HG03342 (cell line): ENCODE measurements around the gene C19orf33.
"Not testable (repeated sequence)": the region's sequence is repeated elsewhere in the genome, so short reads cannot be mapped to it uniquely, and the experiment has no call there.

Experiments
- ATAC-seq: cut with Tn5 transposase; IDR thresholded peaks from one replicate; pipeline ENCODE4 v1.9.1; 2021; ENCODE audit warnings: mild to moderate bottlenecking, moderate library complexity; ENCODE audit not compliant: unreplicated experiment

The C19orf33 gene

DNA sequence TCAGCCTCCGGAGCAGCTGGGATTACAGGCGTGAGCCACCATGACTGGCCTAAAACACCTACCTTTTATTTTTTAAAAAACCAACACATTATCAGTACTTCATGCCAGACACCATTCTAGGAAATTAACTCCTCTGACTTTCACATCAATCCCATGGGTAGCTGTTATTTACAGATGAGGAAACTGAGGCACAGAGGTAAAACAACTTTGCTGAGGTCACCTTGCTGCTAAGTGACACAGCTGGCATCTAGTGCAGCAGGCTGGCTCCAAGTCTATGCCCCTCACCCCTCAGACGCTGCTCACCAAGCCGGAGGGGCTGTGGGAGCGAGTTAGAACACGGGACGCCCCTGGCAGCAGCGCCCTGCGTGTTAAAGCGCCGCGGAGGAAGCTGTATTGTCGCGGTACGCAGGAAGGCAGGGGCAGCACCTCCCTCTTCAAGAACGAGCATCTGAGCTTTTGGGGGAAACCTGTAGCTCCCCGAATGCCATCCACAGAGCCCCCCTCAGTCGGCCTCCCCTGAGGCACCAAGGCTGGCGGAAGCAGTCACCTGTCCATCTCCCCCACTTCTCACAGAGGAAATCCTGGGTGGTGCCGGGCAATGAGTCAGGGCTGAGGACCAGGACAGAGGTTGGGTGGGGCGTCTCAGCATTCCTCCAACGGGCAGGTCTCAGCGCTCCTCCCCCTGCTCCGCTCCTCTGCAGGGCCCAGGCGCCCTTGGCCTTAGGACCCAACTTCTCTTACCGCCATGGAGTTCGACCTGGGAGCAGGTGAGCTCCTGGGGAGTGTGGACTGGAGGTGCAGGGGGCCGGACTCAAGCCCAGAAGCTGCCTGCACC is at the start of gene C19orf33:
Gene C19orf33, plus strand, starts transcription at position 735 of the 835 bp plus-strand sequence. Its CDS starts 11 bp downstream, at position 746.
- no peak for ATAC-seq

DNA sequence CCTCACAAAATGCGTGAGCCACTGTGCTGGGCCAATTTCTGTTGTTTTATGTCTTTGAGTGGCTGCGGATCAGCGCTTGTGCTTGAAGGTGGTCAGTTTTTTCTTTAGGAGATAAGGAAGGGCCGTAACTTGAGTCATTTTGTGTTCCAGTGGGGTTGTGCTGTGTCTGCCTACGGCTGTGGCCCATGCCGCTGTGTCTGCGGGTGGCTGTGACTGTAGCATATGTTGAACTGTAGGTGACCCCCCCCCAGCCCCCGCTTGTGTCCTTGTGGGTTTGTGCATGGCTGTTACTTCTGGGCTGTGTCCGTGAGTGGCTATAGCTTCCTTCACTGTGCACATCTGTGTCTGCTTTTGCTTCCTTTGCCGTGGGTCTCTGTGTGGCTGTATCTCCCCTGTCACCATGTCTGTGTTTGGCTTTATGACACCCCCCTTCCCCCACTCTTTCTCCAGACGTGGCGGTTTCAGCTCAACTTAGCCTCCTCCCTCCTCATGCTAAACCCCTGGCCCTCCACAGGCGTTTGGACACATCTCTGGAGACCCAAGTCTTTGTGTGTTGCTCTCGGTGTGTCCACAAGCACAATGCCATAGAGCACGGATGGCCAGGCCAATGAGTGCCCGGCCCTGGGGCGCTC is 48.6 kb upstream of the C19orf33 start:
- ATAC-seq = no peak

DNA sequence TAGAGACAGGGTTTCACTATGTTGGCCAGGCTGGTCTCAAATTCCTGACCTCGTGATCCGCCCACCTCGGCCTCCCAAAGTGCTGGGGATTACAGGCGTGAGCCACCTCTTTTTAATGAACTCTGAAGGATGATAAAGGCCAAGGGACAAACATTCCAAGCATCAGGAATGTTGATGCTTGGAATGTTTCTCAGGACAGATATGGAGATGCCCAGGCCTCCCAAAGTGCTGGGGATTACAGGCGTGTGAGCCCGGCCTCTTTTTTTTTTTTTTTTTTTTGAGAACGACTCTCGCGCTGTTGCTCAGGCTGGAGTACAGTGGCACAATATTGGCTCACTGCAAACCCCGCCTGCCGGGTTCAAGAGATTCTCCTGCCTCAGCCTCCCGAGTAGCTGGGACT is 42.1 kb upstream of the C19orf33 start:
- ATAC-seq = not testable (repeated sequence)

DNA sequence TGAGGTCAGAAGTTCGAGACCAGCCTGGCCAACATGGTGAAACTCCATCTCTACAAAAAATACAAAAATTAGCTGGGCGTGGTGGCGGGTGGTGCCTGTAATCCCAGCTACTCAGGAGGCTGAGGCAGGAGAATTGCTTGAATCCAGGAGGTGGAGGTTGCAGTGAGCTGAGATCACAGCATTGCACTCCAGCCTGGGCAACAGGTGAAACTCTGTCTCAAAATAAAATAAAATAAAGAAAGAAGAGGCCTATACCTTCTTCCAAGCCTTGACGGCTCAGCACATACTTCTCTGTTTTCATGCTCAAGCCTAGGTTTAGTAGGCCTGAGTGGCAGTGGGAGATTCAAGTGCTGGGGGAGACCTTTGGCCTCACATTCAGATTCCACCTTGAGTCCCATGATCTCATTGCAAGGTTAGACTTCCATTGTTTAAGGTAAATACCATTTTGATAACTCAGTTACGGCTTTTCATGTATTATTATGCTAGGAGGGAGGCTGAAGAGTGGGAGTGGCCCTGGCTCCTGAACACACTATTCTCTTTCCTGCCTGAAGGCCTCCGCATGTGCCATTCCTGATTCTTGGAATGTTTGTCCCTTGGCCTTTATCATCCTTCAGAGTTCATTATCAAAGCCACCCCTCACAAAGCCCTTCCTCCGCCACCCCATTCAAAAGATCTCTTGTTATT is 41.3 kb upstream of the C19orf33 start:
- no peak for ATAC-seq

DNA sequence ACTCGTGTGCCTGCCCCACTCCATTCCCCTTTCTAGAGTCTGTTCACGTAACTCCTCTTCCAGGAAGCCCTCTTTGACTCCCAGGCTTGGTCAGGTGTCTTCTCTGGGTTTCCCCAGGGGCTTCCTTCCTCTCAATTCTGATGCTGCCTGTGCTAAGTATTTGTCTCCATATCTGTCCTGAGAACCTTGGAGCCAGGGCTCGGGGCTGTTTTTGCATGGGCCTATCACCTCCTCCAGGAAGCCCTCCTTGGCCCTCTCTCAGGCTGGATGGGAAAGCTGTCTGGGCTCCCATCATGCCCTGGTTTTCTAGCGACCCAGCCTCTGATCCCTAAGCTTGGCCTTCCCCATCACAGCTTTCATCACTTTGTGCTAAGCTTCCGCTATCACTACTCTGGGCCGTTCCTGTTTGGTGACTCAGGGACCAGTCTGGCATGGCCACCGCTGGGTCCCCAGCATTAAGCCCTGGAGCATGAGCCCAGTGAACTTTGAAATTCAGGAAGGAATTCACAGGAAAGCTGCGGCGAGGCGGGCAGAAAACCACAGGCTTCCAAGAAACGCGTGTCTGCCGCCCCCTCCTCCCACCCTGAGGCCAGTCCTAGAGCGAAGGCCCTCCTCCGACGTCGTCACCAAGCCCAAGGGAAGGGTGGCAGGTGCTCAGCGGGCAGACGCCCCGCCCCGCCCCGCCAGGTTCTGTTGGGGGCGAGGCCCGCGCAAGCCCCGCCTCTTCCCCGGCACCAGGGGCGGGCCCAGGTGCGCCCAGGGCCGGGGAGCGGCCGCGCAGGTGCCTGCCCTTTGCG is 40.2 kb upstream of the C19orf33 start:
- ATAC-seq = no peak

DNA sequence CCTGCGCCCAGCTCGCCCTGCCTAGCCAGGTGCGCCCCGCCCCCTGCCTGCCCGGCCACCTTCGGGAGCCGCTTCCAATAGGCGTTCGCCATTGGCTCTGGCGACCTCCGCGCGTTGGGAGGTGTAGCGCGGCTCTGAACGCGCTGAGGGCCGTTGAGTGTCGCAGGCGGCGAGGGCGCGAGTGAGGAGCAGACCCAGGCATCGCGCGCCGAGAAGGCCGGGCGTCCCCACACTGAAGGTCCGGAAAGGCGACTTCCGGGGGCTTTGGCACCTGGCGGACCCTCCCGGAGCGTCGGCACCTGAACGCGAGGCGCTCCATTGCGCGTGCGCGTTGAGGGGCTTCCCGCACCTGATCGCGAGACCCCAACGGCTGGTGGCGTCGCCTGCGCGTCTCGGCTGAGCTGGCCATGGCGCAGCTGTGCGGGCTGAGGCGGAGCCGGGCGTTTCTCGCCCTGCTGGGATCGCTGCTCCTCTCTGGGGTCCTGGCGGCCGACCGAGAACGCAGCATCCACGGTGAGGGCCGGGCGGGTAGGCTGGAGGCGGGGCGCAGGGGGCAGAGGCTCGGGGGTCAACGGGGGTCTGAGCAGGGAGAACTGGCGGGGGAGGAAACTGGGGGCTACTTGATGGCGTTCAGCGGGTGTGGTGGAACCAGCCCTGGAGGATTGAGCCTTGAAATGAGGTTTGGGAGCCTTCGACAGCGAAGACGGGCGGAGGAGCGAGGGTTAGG is 39.4 kb upstream of the C19orf33 start, which contains the start of gene SPINT2:
Gene SPINT2, plus strand, starts transcription at position 88 of the 727 bp plus-strand sequence. Its CDS starts 320 bp downstream, at position 408.
- ATAC-seq = no peak

DNA sequence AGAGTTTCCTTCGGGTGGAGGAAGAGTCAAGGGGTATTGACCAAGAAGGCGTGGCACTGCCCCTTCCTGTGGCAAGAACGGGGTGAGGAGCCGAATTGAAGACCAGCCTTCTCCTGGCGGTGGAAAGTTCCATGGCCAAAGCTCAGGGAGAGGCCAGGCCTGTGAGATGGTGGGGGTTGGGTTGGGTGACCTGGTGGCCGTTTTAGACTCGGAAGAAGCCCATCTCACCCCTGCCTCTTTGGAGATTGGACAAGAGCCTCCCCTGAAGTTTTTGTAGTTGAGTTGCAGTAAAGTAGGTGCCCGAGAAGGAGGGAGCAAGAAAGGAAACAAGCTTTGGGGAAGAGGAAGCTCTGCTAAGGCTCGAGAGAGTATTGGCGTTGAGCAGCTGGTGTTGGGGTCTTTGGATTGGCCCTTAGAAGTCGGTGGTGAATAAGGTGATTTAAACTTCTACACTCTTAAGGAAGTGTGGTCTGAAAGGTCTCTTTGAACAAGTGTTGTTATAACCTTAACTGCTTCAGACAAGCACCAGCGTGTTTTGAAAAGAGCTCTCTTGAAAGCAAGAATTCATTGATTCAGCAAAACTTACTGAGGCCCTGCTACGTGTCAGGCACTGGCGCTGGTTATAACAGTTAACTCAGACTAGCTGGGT is 38.7 kb upstream of the C19orf33 start:
- ATAC-seq = no peak

DNA sequence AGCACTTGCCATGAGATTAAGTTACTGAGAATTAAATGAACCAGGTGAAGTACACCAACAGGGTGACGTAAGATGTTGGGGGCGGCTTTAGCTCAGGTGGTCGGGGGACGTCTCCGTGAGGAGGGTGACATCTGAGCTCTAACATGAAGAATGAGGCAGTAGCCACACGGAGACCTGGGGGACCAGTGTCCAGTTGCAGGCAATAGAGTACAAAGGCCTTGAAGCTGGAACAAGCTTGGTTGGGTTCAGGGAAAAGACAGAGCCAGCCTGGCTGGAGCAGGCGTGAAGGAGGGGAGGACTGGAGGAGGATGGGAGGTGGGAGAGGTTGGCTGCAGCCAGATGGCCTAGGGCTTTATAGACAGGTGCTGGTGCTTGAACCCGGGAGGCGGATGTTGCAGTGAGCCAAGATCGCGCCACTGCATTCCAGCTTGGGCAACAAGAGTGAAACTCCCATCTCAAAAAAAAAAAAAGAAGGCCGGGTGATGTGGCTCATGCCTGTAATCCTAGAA is 38.1 kb upstream of the C19orf33 start:
- ATAC-seq = no peak

DNA sequence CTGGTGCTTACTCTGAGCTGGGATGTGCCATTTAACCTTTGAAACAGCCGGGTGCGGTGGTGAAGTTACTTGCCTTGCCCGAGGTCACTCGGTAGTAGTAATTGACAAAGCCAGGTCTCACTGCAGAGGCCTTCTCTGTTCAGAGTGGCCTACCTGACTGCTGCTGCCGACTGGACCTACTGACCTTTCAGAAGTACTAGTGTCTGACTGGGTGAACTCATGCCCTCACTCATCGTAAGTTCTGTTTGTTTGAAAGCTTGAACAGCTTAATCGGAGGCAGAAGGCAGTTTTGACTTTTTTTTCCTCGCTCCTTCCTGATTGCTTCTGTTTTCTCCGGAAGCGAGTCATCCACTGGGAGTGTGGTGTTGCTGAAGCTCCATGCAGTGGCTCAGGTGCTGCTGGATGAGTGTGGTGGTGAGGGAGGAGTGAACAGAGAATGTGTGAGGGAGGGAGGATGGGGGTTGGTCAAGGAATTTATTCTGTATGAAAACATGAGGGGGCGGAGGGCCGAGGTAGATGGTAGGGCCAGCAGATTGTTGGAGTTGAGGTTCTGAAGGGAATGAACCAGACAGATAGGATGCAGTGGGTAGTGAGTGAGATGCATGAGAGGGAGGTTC is 37.0 kb upstream of the C19orf33 start:
- no peak for ATAC-seq

DNA sequence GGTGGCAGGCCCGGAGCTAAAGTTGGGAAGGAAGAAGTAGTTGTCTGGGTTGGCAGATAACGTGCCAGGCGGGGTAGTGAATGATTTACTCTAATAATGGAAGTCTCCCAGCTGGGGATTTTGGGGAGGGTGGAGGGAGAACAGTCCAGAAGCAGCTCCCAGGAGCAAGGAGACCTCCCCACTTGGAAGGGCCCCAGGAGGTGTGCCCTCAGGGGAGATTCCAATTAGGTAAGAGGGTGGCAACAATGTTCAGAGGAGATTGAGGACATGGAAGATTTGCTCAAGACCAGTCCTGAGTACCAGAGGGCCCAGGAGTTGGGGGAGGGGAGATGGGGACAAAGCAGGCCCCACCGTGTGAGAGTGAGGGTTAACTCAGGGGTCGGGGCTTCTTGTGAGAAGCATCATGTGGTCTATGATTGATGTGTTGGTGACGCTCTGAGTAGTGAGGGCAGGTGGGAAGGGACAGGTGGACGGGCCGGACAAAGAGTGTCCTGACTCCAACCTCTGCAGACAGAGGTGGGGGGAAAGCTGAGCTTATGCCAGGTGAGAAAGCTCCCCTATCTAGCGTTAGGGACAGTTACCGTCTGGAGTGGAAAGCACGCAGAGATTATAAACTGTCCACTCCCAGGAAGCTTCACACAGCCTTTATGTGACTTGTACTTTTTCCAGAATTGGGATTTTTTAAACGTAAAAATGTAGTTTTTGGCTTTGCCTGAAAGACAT is 36.1 kb upstream of the C19orf33 start:
- ATAC-seq = no peak

DNA sequence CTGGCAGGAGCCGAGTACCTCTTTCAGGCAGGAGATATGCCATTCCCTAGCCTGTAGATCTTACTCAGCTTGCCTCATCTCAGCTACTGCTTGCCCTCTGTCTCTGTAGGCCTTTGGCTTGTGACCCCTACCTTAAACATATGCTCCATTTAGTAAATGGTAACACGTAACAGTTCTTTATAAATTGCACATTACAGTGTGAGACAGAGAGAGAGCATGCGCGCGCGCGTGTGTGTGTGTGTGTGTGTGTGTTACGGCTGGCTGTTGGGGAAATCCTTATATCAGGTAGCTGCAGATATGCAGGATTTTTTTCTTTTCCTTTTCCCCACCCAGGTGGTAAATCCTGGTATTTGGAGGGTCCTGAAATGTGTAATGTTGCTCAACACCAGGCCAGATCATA is 35.5 kb upstream of the C19orf33 start:
- ATAC-seq = no peak

DNA sequence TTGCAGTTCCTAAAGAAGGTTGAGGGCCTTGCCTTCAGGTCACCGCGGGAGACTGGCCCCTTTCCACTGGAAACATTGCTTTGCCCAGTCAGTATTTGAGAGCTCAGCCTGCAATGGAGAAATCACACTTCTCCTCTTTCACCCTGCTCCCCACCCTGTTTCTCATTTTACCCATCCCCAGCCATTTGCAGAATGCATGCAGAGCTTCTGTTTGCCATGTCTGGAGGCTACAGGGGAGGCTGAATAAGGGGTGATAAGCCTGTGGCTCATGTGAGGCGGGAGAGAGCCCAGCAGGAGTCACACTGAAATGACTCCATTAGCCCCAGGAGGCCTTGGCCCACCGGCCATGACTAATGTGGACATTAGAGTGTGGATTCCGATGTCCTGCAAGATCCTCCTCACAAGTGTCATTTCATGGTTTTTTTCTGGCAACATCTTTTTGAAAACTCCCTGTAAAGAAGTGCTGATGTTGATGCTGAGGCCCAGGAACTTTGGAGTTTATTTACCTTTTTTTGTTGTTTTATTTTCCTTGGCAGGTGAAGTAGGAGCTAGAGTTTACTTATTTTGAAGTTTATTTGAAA is 33.4 kb upstream of the C19orf33 start:
- no peak for ATAC-seq

DNA sequence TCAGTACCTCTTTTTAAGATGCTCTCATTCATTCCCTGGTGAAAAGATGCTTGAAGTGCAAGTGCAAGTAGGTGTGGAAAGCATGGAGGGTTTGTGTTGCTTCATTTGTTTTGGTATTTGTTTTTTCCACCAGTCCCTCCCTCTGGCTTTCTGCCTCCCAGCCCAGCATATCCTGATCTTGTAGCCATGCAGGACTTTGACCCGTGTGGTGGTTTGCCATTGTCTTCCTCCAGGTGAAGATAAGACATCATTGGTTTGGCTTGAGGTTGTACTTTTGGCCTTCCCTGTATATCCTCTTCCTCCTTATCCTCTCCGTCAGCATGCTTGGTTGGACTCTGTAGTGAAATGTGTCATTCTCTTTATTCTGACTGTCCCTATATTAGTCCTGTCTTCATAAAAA is 30.6 kb upstream of the C19orf33 start:
- no peak for ATAC-seq

DNA sequence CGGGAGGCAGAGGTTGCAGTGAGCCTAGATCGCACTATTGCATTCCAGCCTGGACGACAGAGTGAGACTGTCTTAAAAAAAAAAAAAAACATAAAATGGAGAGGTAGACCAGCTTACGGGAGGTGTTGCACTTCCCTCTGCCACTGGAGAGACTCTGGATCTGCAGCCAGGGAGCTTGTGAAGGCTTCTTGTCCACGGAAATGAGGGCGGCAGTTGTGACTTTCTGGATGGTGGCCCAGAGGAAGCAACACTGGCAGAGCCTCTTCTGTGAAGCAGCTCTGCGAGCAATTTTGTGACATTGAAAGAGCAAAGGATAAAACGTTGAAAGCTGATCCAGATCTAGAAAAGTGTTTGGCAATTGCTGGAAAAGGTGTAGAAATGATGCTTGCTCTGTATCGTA is 29.3 kb upstream of the C19orf33 start:
- no peak for ATAC-seq

DNA sequence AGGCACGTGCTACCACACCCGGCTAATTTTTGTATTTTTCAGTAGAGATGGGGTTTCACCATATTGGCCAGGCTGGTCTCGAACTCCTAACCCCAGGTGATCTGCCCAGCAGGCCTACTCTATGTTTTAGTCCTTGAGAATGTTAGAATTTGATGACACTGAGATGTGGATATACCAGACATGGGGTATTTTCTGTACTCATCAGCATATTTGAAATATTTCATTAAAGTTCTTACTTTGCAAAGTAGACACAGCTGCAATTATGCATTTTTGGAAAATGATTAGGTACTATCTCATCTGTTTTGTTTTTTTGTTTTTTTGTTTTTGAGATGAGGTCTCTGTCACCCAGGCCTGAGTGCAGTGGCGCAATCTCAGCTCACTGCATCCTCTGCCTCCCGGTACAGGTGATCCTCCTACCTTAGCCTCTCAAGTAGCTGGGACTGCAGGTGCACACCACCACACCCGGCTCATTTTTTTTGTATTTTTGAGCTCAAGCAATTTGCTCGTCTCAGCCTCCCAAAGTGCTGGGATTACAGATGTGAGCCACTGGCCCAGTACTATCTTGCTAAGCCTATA is 27.0 kb upstream of the C19orf33 start:
- ATAC-seq = no peak

DNA sequence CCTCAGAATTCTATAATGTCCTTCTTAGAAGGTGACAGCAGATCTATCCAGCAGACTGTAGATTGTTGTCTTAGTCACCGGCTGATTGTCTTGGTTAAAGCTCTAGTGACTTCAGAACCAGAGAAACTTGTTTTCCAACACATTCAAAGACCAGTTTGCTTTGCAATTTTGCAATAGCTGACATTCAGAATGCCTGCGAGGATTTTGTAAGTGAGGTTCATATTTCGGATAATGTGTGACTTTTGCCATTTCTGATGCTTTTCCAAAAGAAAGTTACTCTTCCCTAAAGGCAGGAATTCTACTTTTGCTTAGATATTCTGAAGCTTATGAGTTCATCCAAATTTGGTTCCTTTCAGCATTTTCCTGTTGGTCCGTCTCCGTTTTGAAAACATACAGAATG is 26.5 kb upstream of the C19orf33 start:
- no peak for ATAC-seq

DNA sequence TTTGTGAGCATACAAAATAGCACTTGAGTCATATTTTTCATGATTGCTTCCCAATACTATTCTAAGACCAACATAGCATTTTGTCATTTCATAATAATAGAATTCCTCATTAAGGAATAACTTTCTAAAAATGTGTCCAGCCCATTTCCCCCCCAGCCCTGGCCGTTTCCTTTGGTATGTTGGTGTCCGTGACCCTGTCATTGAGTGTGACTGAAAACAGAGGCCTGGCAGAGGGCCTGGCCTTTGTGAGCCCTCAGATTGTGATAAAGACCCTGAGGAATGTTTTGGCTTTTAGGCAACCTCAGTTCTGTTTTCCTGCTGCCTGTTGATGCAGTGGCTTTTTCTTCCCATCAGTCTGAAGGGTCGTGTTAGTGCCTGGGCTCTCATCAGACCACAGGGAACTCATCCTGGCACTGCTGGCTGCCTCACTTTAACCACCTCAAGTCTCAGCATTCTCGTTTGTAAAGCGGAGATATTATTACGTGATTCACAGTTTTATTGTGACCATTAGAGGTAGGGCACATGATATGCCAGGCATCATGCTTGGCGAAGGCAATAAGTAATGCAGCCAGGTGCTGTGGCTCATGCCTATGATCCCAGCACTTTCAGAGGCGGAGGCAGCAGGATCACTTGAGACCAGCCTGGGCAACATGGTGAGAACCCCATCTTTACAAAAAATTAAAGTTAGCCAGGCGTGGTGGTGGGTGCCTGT is 25.9 kb upstream of the C19orf33 start:
- no peak for ATAC-seq
